SH-SY5Y (cell line): ENCODE data around the gene GPC5.

Source experiments
- GATA2 ChIP-seq: IDR thresholded peaks from 2 replicates; pipeline ENCODE4 v1.6.1; 2011; ENCODE audit warnings: mild to moderate bottlenecking, low read depth, low read length
- GATA3 ChIP-seq: IDR thresholded peaks from 2 replicates; pipeline ENCODE4 v1.6.1; 2011; ENCODE audit warnings: low read depth, mild to moderate bottlenecking, low read length, moderate library complexity

The GPC5 gene

DNA sequence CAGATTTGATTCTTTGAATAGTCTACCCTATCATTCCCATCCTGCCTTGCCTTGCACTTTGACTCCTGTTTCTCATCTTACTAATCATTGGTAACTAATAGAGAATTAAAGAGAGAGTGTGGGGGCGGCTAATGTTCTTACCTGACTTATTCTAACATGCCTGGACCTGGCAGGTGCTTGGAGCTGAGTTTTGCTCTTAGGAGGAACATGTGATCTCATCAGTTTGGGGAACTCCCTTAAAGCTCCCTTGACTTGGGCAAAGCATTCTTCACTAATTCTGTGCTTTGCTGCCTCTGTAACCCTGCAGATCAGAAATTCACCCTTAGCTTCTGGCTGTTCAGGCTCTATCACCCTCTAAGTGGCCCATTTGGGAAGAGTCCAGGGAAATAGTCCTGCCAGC, 861.1 kb downstream of the GPC5 start:
- TF ChIP-seq GATA3, result no peak
- no peak for TF ChIP-seq GATA2

GRCh38 chr13:92260363-92260762, 861.9 kb downstream of the GPC5 start:
- no peak for TF ChIP-seq GATA2
- no peak for TF ChIP-seq GATA3

DNA sequence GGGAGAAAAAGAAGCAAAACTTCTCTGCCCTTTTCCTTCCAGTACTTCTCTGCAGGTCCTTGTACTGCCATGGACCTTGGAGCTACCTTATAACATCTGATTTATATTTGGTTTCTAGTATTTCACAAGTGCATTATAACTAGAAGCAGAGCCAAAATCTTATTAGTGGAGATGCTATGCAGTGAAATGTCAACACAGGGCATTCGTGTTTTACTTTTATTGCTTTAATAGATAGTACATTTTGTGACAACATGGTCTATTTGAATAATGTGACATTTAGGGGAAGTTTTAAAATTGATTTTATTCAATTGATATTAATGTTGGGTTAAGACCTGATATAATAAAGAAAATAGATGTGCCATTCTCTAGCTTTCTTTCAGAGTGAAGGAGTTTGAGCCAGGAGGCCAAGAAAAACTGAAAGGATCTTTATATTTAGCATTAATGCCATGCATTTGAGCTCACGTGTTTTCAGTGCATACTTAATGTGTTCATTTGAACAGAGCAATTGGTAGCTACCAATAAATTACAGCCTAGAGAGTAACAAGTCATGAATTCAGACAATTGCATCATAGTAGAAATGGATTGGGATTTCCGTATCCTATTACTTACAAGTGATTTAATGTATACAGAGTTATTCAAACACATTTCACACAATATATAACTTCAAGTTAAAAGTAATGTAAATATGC, 863.8 kb downstream of the GPC5 start:
- TF ChIP-seq GATA2, result no peak
- no peak for TF ChIP-seq GATA3

- TF ChIP-seq GATA2 (no peak), GATA3 (no peak)
These were observed 867.0 kb downstream of the GPC5 start for GRCh38 chr13:92265408-92265807.

GRCh38 chr13:92270990-92271389, 872.6 kb downstream of the GPC5 start:
- TF ChIP-seq GATA3, result no peak
- TF ChIP-seq GATA2, result no peak

DNA sequence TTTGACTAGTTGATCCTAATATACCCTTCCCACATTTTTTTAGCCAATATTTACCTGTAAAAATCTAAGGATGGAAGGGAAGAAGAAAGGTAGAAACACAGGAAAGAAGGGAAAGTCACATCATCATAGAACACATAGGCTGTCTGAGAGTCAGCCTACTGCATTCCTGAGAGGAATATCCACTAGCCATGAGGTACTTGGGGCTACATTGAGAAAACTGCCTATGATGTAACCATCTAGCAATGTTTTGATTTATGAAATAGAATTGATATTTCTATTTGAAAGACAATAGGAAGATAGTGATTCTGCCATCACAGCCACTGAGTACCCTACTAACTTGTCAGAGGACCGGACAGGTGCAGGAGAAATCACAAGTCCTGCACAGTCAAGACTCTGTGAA, 873.8 kb downstream of the GPC5 start:
- no peak for TF ChIP-seq GATA3
- no peak for TF ChIP-seq GATA2

GRCh38 chr13:92297971-92298942, 899.8 kb downstream of the GPC5 start:
- TF ChIP-seq GATA3 (no peak), GATA2 (no peak)

GRCh38 chr13:92300651-92301050, 902.2 kb downstream of the GPC5 start:
- TF ChIP-seq GATA3, result no peak
- no peak for TF ChIP-seq GATA2

DNA sequence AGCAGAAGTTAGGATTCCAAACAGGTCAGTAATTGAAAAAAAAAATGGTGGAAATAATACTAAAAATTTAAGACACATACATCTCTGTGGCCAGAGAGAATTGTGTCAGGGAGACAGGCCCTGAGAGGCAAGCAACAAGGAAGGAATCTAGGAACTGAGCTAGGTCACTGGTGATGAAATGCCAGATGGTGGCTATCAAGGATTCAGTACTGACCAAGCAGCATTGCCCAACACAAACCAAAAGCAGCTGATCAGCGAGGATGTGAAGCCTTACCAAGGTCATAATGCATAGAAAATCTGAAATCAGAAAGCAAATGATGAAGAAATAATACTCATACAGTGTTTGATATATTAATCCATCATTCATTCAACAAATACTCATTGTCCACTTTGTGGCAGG, 905.0 kb downstream of the GPC5 start:
- no peak for TF ChIP-seq GATA3
- TF ChIP-seq GATA2, result no peak

GRCh38 chr13:92307752-92308151, 909.3 kb downstream of the GPC5 start:
- TF ChIP-seq GATA3 (no peak), GATA2 (no peak)

- TF ChIP-seq GATA2 (no peak), GATA3 (no peak)
These were observed 914.4 kb downstream of the GPC5 start for GRCh38 chr13:92312823-92313222.

DNA sequence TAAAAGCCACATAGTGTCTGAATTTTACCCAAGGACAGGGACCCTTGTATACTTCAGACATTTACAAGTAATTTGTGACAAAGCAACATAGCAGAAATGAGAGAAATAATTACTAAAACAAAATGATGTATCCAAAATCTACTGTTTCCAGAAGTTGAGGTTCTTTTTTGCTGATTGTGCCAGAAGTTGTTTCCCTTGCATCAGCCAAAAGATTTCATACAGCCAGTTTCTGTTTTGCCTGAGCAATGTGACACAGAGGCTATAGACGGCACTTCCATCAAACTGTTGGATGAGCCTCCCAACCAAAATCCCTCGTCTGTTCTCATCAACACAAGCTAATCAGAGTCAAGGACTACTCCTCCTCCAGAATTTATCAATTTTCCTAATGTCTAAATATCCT, 915.0 kb downstream of the GPC5 start:
- TF ChIP-seq GATA2 (no peak), GATA3 (no peak)

- TF ChIP-seq GATA3 (no peak), GATA2 (no peak)
These were observed 916.8 kb downstream of the GPC5 start for GRCh38 chr13:92315265-92315664.

- TF ChIP-seq GATA3 (no peak), GATA2 (no peak)
These were observed 917.6 kb downstream of the GPC5 start for GRCh38 chr13:92316030-92316429.

DNA sequence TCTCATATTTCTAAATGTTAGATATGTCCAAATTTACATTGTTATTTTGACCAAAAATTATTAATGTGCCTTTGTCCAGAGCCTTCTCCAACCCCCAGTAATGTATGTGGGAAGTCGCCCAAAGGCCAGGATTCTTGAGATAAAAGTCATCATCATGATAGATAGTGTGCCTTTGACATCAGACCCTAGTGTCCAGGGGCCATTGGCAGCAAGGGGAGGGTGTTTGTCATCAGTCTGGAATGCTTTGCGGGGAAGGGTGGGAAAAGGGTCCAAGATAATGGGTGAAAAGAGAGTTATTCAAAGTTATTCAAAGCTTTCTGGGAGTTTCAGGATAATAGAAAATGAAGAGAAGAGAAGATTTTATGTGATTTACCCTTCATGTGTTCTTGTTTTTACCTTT, 918.6 kb downstream of the GPC5 start:
- TF ChIP-seq GATA2 (no peak), GATA3 (no peak)
